GM18507 (cell line): ENCODE data around the gene SURF4.

Source experiments
- DNase-seq: peaks from one replicate; pipeline ENCODE4 v3.0.0; 2011; ENCODE audit warnings: low read depth; ENCODE audit not compliant: insufficient read length; ENCODE audit errors: extremely low spot score
- FAIRE-seq: peaks from 2 replicates; lab custom pipeline; 2011; peaks lifted over from hg19 to GRCh38; lab: Jason Lieb, UNC

SURF4 gene

GRCh38 chr9:133375724-133376654 lies at the start of gene SURF4, which contains the start of gene STKLD1:
Gene SURF4, minus strand, starts transcription at chr9:133376060. Its CDS starts 91 bp downstream, at chr9:133375969.
Gene STKLD1, plus strand, starts transcription at chr9:133376366. Its CDS starts 108 bp downstream, at chr9:133376474.
- DNase-seq (peak; percentile 100), FAIRE-seq (peak; percentile 86)

- FAIRE-seq, result no peak
Observed at GRCh38 chr9:133425049-133425632, 49.3 kb upstream of the SURF4 start.

GRCh38 chr9:133424187-133424586 lies 48.3 kb upstream of the SURF4 start:
- DNase-seq, result no peak

More at GRCh38 chr9:133425049-133425632, 49.3 kb upstream of the SURF4 start:
- no peak for DNase-seq

GRCh38 chr9:133423216-133423615 lies 47.4 kb upstream of the SURF4 start:
- DNase-seq (no peak), FAIRE-seq (no peak)

More at GRCh38 chr9:133424187-133424586, 48.3 kb upstream of the SURF4 start:
- no peak for FAIRE-seq

GRCh38 chr9:133421615-133422542 lies 46.0 kb upstream of the SURF4 start, which contains the start of gene ADAMTS13:
Gene ADAMTS13, plus strand, starts transcription at chr9:133422367. Its CDS starts 77 bp downstream, at chr9:133422444.
- DNase-seq (peak; percentile 42), FAIRE-seq (peak; percentile 86)

GRCh38 chr9:133420392-133420827 lies 44.5 kb upstream of the SURF4 start:
- DNase-seq, result peak; percentile 66
- FAIRE-seq, result peak; percentile 94

- no peak for FAIRE-seq
Observed at GRCh38 chr9:133419005-133419404, 43.1 kb upstream of the SURF4 start.

GRCh38 chr9:133417541-133418461 lies 41.9 kb upstream of the SURF4 start, which contains the start of gene REXO4:
Gene REXO4, minus strand, starts transcription at chr9:133418010. Its CDS starts 166 bp downstream, at chr9:133417844.
- DNase-seq, result peak; percentile 67
- peak; percentile 83 for FAIRE-seq

More at GRCh38 chr9:133419005-133419404, 43.1 kb upstream of the SURF4 start:
- no peak for DNase-seq

- no peak for FAIRE-seq
- DNase-seq, result no peak
Observed at GRCh38 chr9:133415170-133415569, 39.3 kb upstream of the SURF4 start.

- FAIRE-seq (no peak), DNase-seq (no peak)
Observed at GRCh38 chr9:133408042-133408441, 32.2 kb upstream of the SURF4 start.

- peak; percentile 89 for FAIRE-seq
- DNase-seq, result peak; percentile 47
Observed at GRCh38 chr9:133406480-133407307, 30.8 kb upstream of the SURF4 start.

- no peak for FAIRE-seq
Observed at GRCh38 chr9:133405508-133406438, 29.9 kb upstream of the SURF4 start.

GRCh38 chr9:133404454-133405002 lies 28.7 kb upstream of the SURF4 start:
- FAIRE-seq (no peak), DNase-seq (no peak)

More at GRCh38 chr9:133405508-133406438, 29.9 kb upstream of the SURF4 start:
- DNase-seq, result no peak

GRCh38 chr9:133403766-133404453 lies 28.1 kb upstream of the SURF4 start:
- FAIRE-seq (no peak), DNase-seq (no peak)

- DNase-seq (no peak), FAIRE-seq (no peak)
Observed at GRCh38 chr9:133402689-133403088, 26.8 kb upstream of the SURF4 start.
